GM12878 (cell line): ENCODE measurements around the gene GPR146. TPM values are rescaled to one million over a fixed set of nuclear protein-coding genes. Genes with fewer than 3 reads are reported as not detected.
A peak's percentile ranks its signal among the peaks of the same experiment; 100 is the strongest.

Experiments
- BCL11A ChIP-seq: IDR thresholded peaks from 2 replicates; pipeline ENCODE4 v1.6.1; 2011; ENCODE audit warnings: low read depth, low read length
- CBFB ChIP-seq: IDR thresholded peaks from 2 replicates; pipeline ENCODE4 v1.6.1; 2016; ENCODE audit warnings: antibody characterized with exemption, low read depth
- CEBPZ ChIP-seq: fragments of 150-350 bp; IDR thresholded peaks from 2 replicates; pipeline ENCODE4 v1.6.1; 2016; ENCODE audit warnings: low read depth, low read length
- CUX1 ChIP-seq: IDR thresholded peaks from 2 replicates; pipeline ENCODE4 v1.6.1; 2012; ENCODE audit warnings: improper control_type of control experiment, low read depth, low read length; ENCODE audit not compliant: insufficient replicate concordance
- EGR1 ChIP-seq, 2 experiments: IDR thresholded peaks; 1 replicate in 1 of 2; 2 replicates in 1 of 2; pipeline ENCODE4 v1.6.1; 2011 to 2012; ENCODE audit warnings: low read depth in 2 of 2, low read length in 2 of 2, borderline replicate concordance in 1 of 2, mild to moderate bottlenecking in 1 of 2, moderate library complexity in 1 of 2
- FOXK2 ChIP-seq: fragments of 450-650 bp; IDR thresholded peaks from 2 replicates; pipeline ENCODE4 v1.6.1; 2017; ENCODE audit warnings: mild to moderate bottlenecking, moderate library complexity
- IKZF2 ChIP-seq, 2 experiments: fragments of 450-650 bp; IDR thresholded peaks; 2 replicates each; pipeline ENCODE4 v1.6.1; 2017; ENCODE audit warnings: mild to moderate bottlenecking in 2 of 2, moderate library complexity in 2 of 2
- KAT2A ChIP-seq: conservative IDR thresholded peaks from 2 replicates; pipeline ENCODE4 v1.6.1; 2011; ENCODE audit warnings: low read depth, low read length; ENCODE audit not compliant: control insufficient read depth
- MLLT1 ChIP-seq: fragments of 450-650 bp; IDR thresholded peaks from 2 replicates; pipeline ENCODE4 v1.6.1; 2016; ENCODE audit warnings: mild to moderate bottlenecking
- NFYA ChIP-seq: IDR thresholded peaks from 2 replicates; pipeline ENCODE4 v1.6.1; 2011; ENCODE audit warnings: low read depth, mild to moderate bottlenecking, low read length, improper control_type of control experiment, borderline replicate concordance
- NFYB ChIP-seq: IDR thresholded peaks from 2 replicates; pipeline ENCODE4 v1.6.1; 2011; ENCODE audit warnings: low read depth, mild to moderate bottlenecking, low read length, improper control_type of control experiment, moderate library complexity; ENCODE audit not compliant: insufficient read depth
- PML ChIP-seq: IDR thresholded peaks from 2 replicates; pipeline ENCODE4 v1.6.1; 2012; ENCODE audit warnings: low read length, inconsistent platforms
- POLR2A ChIP-seq: IDR thresholded peaks from 2 replicates; pipeline ENCODE4 v1.6.1; 2011; ENCODE audit warnings: low read depth, mild to moderate bottlenecking, low read length
- PRDM15 ChIP-seq: fragments of 450-650 bp; formaldehyde crosslinking; IDR thresholded peaks from 2 replicates; pipeline ENCODE4 v1.4.0; 2020; ENCODE audit warnings: mild to moderate bottlenecking, moderate library complexity
- polyA plus RNA-seq, 11 experiments: library from polyadenylated mRNA; depleted of rRNA in 4 of 11; unstranded in 6 of 11; stranded (reverse) in 5 of 11; fragments of >200 nt; fragmentation: Nextera tagmentation in 4 of 11; fragmentation: Illumina TruSeq in 1 of 11; extraction: Ambion mirVana in 4 of 11; extraction: Trizol in 1 of 11; gene quantifications; 1 replicate in 1 of 11; 2 replicates in 10 of 11; pipeline versions ENCODE4 v1.2.1 to v1.2.3, GENCODE V29; 2011 to 2016; ENCODE audit warnings: inconsistent platforms in 2 of 11, missing spikeins in 2 of 11, low read depth in 1 of 11
- total RNA-seq, 4 experiments: library from RNA; depleted of rRNA in 3 of 4; stranded (reverse); fragments of >200 nt in 3 of 4; fragmentation: Illumina TruSeq in 1 of 4; extraction: Trizol in 1 of 4; gene quantifications; 2 replicates each; pipeline versions ENCODE4 v1.2.1 to v1.2.3, GENCODE V29; 2013 to 2021

Gene GPR146
- total and polyA plus RNA-seq, 10 of the 15 experiments (the other 5 are each of a cell fraction or from before 2014, with no cell fraction given): 0.19 to 12.0 (median 0.54) TPM; not detected in 2

- TF ChIP-seq CEBPZ (no peak), PML (no peak), IKZF2 (IDR thresholded peaks at IDR 0.05) (no peak), CUX1 (no peak), NFYA (no peak), CBFB (no peak), KAT2A (no peak), POLR2A (no peak; the same call in 1 of the 2 replicates), BCL11A (no peak), NFYB (no peak), MLLT1 (peak; percentile 92), FOXK2 (no peak), PRDM15 (CRISPR knock-in tag) (no peak), EGR1 (IDR thresholded peaks at IDR 0.05; ENCODE audit: borderline replicate concordance in 1 of 2, low read depth in 2 of 2, low read length in 2 of 2) (0 out of 3 replicates have a peak, but pooled peaks of 1 of the 2 experiments have one; percentile 6)
Observed at GRCh38 chr7:1027242-1028043, 16.9 kb upstream of the GPR146 start (continued).
